ENCODE results near the gene DLGAP4.

The DLGAP4 gene

DNA sequence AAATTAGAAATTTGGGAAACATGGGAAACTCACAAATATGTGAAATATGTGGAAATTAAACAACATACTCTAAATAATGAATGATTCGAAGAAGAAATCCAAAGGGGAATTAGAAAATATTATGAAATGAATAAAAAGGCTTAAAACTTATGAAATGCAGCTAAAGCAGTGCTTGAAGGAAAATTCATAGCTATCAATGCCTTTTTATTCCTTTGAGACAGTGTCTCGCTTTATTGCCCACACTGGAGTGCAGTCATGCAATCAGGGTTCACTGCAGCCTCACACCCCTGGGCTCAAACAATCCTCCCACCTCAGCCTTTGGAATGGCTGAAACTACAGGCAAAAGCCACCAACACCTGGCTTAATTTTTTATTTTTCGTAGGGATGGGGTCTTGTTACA is 259.4 kb downstream of the DLGAP4 start:
- no peak for DNase-seq (ENCODE audit: low spot score)

DNA sequence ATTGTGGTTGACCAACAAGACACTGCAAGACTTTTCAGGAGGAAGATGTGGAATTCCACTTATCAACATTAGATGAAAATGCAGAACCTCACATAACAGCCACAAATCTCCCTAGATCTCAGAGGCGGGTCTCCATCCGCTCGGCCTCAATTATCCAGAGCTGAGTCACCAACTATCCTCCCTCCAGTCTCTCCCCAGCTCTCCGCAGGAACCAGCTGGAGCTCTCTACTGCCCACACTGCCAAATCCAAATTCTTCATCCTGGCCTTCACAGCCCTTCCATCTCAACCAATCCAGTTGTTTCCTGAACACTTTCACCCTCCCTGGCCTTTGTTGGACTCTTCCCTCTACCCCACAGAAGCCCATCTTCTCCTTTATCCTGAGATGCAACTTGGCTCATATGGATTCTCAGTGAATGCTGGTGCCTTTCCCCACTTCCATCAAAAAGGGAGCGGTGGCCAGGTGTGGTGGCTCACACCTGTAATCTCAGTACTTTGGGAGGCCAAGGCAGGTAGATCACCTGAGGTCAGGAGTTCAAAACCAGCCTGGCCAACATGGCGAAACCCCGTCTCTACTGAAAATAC is 263.8 kb downstream of the DLGAP4 start:
- peak; percentile 89 for DNase-seq (ENCODE audit: low spot score)

DNA sequence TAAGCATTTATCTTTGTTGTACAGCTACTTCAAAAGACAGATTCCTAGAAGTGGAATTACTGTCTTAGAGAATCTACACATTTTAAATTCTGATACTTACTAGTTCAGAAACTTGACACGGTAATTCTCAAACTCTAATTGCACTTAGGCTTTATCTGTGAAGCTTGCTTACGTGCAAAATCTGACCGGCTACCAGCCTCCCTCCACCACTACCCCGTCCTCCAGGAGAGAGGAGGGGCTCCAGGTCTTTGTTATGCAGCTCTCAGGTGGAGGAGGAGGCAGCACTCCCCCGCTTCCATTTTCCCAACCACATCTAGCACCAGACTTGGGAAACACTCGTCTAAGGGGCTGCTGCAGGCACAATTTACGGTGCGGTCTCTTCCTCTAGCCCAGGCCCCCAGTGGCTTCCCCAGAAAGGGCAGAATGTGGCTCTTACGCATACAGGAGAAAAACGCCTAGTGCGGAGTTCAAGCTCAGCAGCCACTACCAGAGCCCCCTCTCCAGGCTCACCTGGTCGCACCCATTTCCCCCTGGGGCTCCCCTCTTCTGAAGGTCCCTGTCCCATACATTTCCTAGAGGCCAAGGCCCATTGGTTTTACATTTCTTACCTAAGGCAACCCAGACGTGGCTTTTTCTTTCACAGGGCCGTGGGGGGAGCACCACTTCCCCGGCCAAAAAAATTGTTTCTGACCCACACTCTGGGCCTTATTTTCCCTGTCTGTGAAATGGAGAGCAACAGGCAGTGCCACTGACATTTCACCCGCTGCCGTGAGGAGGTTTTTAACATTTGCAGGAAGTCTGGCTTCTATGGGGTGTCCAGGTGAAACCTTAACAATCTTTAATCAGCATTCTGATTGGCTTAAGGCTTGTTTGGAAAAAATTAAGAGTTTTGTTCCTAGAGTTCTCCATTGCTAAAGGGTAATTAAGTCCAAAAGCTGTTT is 265.7 kb downstream of the DLGAP4 start:
- DNase-seq (ENCODE audit: low spot score) = no peak

DNA sequence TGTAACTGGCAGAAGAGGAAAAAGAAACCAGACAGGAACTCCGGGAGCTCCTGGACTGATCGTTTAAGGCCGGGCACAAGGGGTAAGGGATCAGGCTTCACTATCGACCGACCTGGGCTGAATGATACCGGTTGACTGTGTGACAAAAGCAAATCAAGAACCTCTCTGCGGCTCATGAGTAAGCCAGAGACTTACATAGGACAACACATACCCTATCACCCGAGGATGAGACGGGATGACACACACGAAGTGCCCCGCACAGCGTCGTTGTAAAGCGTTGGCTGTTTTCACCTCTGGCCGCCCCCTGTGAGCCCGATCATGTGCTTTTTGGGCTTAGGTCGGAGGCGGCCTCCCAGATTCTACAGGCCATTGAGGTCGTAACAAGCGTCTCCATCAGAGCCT is 266.6 kb downstream of the DLGAP4 start:
- no peak for DNase-seq (ENCODE audit: low spot score)

DNA sequence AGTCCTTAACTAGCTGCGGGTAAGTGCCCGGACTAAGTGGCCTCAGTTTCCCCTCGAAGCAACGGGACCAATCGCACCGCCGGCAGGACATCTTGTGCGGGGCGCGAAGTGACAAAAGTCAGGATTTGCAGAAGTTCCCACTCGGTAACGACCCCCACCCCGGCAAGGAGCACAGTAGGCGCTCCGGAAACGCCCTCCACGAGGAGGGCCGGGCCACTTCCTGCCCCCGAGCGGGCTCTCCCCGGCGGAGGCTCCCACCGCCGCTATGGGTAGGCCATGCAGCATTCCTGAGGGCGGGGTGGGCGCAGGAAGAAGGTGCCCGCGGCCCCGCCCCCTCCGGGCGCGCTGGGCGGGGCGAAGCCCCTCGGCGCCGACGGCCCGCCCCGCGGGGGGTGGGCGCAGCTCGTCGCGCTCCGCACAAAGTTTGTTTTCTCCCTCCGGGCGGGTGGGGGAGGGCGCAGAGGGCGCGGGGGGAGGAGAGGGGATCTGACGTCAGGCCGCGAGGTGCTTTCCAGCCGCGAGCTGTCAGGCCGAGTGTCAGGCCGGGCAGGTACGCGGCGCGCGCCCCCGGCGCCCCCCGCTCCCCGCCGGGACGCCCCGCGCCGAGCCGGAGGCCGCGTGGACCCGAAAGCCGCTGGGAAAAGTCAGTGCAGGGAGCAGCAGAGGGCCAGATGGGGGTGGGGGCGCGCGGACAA is 267.1 kb downstream of the DLGAP4 start, which contains the start of gene TGIF2:
Gene TGIF2, plus strand, starts transcription at position 495 of the 695 bp plus-strand sequence. CDS start 5,178 bp downstream, outside the sequence.
- DNase-seq (ENCODE audit: low spot score) = peak; percentile 87

- no peak for DNase-seq (ENCODE audit: low spot score)
Observed at GRCh38 chr20:36573798-36574365, 267.7 kb downstream of the DLGAP4 start.

- no peak for DNase-seq (ENCODE audit: low spot score)
Observed at GRCh38 chr20:36574366-36575135, 268.4 kb downstream of the DLGAP4 start.

DNA sequence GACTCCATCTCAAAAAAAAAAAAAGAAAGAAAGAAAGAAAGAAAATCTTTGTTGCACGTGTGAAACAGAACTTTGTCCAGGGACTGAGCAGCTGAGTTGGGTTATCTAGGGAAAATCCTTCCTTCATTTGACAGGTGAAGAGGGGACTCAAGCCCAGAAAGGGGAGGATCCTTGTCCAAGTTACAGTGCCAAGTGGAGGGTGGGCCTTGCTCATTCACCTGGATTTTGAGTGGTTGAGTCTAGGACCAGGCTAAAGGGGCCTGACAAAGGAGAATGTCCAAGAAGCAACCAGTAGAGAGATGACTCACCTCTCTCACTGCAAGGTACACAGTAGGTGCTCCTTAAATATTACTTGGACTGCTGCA is 269.9 kb downstream of the DLGAP4 start:
- DNase-seq (ENCODE audit: low spot score) = no peak
